Nephron progenitor cell (in vitro differentiated cells): Measurements from ENCODE around the gene TSTD1.
A peak's percentile ranks its signal among the peaks of the same experiment; 100 is the strongest.
"Not testable (repeated sequence)": the region's sequence is repeated elsewhere in the genome, so short reads cannot be mapped to it uniquely, and the experiment has no call there.

ENCODE experiments used
- DNase-seq: peaks from one replicate; pipeline ENCODE4 v3.0.0; 2021
- H3K27ac Mint-ChIP-seq: 2 replicates; pipeline ENCODE4 v1.8.0; 2021; ENCODE audit warnings: mild to moderate bottlenecking, moderate library complexity, mixed read lengths
- H3K27me3 Mint-ChIP-seq: 2 replicates; pipeline ENCODE4 v1.8.0; 2021; ENCODE audit warnings: mild to moderate bottlenecking, low read depth, mixed read lengths; ENCODE audit not compliant: poor library complexity
- H3K36me3 Mint-ChIP-seq: 2 replicates; pipeline ENCODE4 v1.8.0; 2021; ENCODE audit warnings: low read depth, mixed read lengths
- H3K4me1 Mint-ChIP-seq: 2 replicates; pipeline ENCODE4 v1.8.0; 2021; ENCODE audit warnings: mixed read lengths
- H3K4me3 Mint-ChIP-seq: 2 replicates; pipeline ENCODE4 v1.8.0; 2021; ENCODE audit warnings: mild to moderate bottlenecking, moderate library complexity, mixed read lengths
- H3K9me3 Mint-ChIP-seq: 2 replicates; pipeline ENCODE4 v1.8.0; 2021; ENCODE audit warnings: mild to moderate bottlenecking, moderate library complexity, mixed read lengths
- TF ChIP-seq, protein P1 (sequence below): fragments of 200-600 bp; sonication (generic); IDR thresholded peaks from 2 replicates; pipeline ENCODE4 v1.5.0; 2021; ENCODE audit warnings: antibody characterized with exemption

The TSTD1 gene

GRCh38 chr1:161037661-161038522 lies 872 bp downstream of the TSTD1 start:
- H3K27ac Mint-ChIP-seq = no peak overlapping the region
- H3K4me3 Mint-ChIP-seq = peak overlapping the region; percentile 83

GRCh38 chr1:161033751-161034150 lies 5.0 kb downstream of the TSTD1 start:
- no peaks in the 10 kb centered on the region for H3K27me3 Mint-ChIP-seq
- no peak overlapping the region for H3K4me3 Mint-ChIP-seq
- no peak overlapping the region for H3K27ac Mint-ChIP-seq
- H3K9me3 Mint-ChIP-seq = peaks cover 7% of the 10 kb centered on the region
- no peak for DNase-seq
- peaks cover 10% of the 10 kb centered on the region for H3K4me1 Mint-ChIP-seq
- TF ChIP-seq, protein P1, sequence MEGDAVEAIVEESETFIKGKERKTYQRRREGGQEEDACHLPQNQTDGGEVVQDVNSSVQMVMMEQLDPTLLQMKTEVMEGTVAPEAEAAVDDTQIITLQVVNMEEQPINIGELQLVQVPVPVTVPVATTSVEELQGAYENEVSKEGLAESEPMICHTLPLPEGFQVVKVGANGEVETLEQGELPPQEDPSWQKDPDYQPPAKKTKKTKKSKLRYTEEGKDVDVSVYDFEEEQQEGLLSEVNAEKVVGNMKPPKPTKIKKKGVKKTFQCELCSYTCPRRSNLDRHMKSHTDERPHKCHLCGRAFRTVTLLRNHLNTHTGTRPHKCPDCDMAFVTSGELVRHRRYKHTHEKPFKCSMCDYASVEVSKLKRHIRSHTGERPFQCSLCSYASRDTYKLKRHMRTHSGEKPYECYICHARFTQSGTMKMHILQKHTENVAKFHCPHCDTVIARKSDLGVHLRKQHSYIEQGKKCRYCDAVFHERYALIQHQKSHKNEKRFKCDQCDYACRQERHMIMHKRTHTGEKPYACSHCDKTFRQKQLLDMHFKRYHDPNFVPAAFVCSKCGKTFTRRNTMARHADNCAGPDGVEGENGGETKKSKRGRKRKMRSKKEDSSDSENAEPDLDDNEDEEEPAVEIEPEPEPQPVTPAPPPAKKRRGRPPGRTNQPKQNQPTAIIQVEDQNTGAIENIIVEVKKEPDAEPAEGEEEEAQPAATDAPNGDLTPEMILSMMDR = no peak
- peaks cover 20% of the 10 kb centered on the region for H3K36me3 Mint-ChIP-seq

More at GRCh38 chr1:161037661-161038522, 872 bp downstream of the TSTD1 start:
- peaks cover 33% of the 10 kb centered on the region for H3K36me3 Mint-ChIP-seq
- peaks cover 22% of the 10 kb centered on the region for H3K4me1 Mint-ChIP-seq
- TF ChIP-seq, protein P1 = no peak
- H3K27me3 Mint-ChIP-seq = peaks cover 5% of the 10 kb centered on the region
- DNase-seq = no peak
- no peaks in the 10 kb centered on the region for H3K9me3 Mint-ChIP-seq

DNA sequence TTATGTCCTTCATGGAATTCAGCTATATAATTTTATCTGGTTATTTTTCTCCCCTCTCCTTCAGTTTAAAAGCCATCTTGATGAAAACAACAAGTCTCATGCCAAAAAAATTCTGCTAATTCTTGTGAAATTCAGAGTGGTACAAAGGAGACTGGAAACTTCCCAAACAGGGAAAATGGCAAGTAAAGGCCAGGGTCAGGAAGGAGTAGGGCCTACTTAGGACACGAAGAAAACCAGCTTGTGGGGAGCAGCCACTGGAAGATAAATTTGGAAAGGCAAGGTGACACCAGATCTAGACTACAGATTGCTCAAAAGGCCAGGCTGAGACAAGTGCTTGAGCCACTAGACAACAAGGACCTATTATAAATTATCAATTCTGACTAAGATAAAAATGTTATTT lies 6.4 kb downstream of the TSTD1 start:
- TF ChIP-seq, protein P1 = no peak
- H3K36me3 Mint-ChIP-seq = peaks cover 27% of the 10 kb centered on the region
- no peak overlapping the region for H3K27ac Mint-ChIP-seq
- peaks cover 15% of the 10 kb centered on the region for H3K9me3 Mint-ChIP-seq
- H3K4me1 Mint-ChIP-seq = no peaks in the 10 kb centered on the region
- no peak for DNase-seq
- H3K27me3 Mint-ChIP-seq = no peaks in the 10 kb centered on the region
- H3K4me3 Mint-ChIP-seq = no peak overlapping the region

GRCh38 chr1:161031874-161032273 lies 6.9 kb downstream of the TSTD1 start:
- Mint-ChIP-seq H3K27ac (no peak overlapping the region), H3K4me1 (no peaks in the 10 kb centered on the region), H3K9me3 (peaks cover 19% of the 10 kb centered on the region), H3K27me3 (no peaks in the 10 kb centered on the region), H3K4me3 (no peak overlapping the region), H3K36me3 (peaks cover 32% of the 10 kb centered on the region)
- TF ChIP-seq, protein P1 = no peak
- no peak for DNase-seq

DNA sequence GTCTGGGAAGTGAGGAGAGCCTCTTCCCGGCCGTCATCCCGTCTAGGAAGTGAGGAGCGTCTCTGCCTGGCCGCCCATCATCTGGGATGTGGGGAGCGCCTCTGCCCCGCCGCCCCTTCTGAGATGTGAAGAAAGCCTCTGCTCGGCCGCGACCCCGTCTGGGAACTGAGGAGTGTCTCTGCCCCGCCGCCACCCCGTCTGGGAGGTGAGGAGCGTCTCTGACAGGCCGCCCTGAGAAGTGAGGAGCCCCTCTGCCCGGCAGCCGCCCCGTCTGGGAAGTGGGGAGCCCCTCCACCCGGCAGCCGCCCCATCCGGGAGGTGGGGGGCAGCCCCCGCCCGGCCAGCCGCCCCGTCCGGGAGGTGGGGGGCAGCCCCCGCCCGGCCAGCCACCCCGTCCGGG lies 9.3 kb downstream of the TSTD1 start:
- H3K4me1 Mint-ChIP-seq, H3K4me3 Mint-ChIP-seq, H3K27me3 Mint-ChIP-seq, H3K27ac Mint-ChIP-seq, DNase-seq: not testable (repeated sequence)
- Mint-ChIP-seq H3K36me3 (peaks cover 34% of the 10 kb centered on the region), H3K9me3 (peaks cover 20% of the 10 kb centered on the region)

GRCh38 chr1:161026954-161027353 lies 11.8 kb downstream of the TSTD1 start:
- not testable (repeated sequence) for H3K4me3 Mint-ChIP-seq, H3K4me1 Mint-ChIP-seq, DNase-seq, H3K27me3 Mint-ChIP-seq, H3K27ac Mint-ChIP-seq
- peaks cover 20% of the 10 kb centered on the region for H3K9me3 Mint-ChIP-seq
- peaks cover 29% of the 10 kb centered on the region for H3K36me3 Mint-ChIP-seq

GRCh38 chr1:161022432-161022831 lies 16.3 kb downstream of the TSTD1 start:
- Mint-ChIP-seq H3K4me3 (peak overlapping the region; percentile 44), H3K4me1 (peaks cover 20% of the 10 kb centered on the region), H3K27me3 (peaks cover 46% of the 10 kb centered on the region)
- not testable (repeated sequence) for H3K27ac Mint-ChIP-seq, DNase-seq, H3K36me3 Mint-ChIP-seq, H3K9me3 Mint-ChIP-seq
